ENCODE data around the gene MCM7.

DNA sequence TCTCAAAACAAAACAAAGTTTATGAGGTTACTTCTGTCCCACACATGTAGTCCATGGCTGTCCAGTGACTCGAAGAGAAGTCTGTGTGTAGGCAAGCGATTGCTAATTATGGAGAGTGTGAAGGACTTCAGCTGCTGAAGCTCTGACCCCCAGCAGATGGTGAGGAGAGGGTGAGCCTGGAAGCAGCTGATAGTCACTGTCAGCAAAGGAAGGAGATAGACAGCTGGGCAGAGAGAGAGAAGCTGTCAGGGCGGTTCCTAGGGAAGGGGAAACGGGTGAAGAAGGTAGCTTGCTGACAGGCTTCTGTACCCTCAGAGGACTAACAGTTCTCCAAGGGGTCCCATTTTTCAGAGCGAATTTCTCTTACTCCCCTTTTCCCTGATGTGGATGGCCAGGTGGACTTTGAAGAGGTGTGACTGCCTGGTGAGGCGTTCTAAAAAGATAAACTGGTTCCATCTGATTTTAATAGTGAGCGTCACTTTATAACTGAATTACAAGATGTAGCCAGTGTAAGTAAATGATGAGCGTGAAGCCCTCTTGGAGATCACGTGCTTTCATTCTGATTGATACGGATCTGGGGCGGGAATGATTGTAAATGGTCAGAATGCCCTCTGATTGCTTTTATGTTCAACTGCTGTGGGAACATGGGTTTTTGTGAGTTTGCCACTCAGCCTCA lies 39.5 kb downstream of the MCM7 start:
- TF ChIP-seq CTCF (conservative IDR thresholded peaks at IDR 0.05 in 1 of 2, IDR thresholded peaks at IDR 0.05 in 1 of 2; ENCODE audit: extremely low read depth in 1 of 2, insufficient read depth in 1 of 2, low read depth in 1 of 2, low read length in 2 of 2) (no peak), EZH2 (IDR thresholded peaks at IDR 0.05; ENCODE audit: borderline replicate concordance, low read length) (no peak)
